Smooth muscle cell (in vitro differentiated cells): ENCODE measurements around the gene HOXD4. TPM values are rescaled to one million over a fixed set of nuclear protein-coding genes. Genes with fewer than 3 reads are reported as not detected.

ENCODE experiments used
- DNase-seq: peaks from one replicate; lab custom pipeline; 2025; ENCODE audit not compliant: unreplicated experiment; lab: John Stamatoyannopoulos, UW
- H2AFZ ChIP-seq: fragments of 200-600 bp; sonication (generic); 2 replicates; pipeline ENCODE4 v1.6.0; 2016; ENCODE audit warnings: antibody characterized with exemption, low read depth, mild to moderate bottlenecking
- H3F3A ChIP-seq: fragments of 200-600 bp; sonication (generic); 2 replicates; pipeline ENCODE4 v1.6.0; 2017; ENCODE audit warnings: antibody characterized with exemption, low read depth
- H3K27ac ChIP-seq: fragments of 200-600 bp; sonication (generic); 2 replicates; pipeline ENCODE4 v1.5.1; 2016; ENCODE audit warnings: low read depth, mild to moderate bottlenecking
- H3K27me3 ChIP-seq: fragments of 200-600 bp; sonication (generic); 2 replicates; pipeline ENCODE4 v1.6.1; 2016; ENCODE audit warnings: low read depth, mild to moderate bottlenecking
- H3K36me3 ChIP-seq: fragments of 200-600 bp; sonication (generic); 2 replicates; pipeline ENCODE4 v1.5.1; 2016; ENCODE audit warnings: low read depth
- H3K4me1 ChIP-seq: fragments of 200-600 bp; sonication (generic); 2 replicates; pipeline ENCODE4 v1.5.1; 2016; ENCODE audit warnings: low read depth
- H3K4me2 ChIP-seq: fragments of 200-600 bp; sonication (generic); 2 replicates; pipeline ENCODE4 v1.6.0; 2016; ENCODE audit warnings: mild to moderate bottlenecking
- H3K4me3 ChIP-seq: fragments of 200-600 bp; sonication (generic); 2 replicates; pipeline ENCODE4 v1.5.1; 2016; ENCODE audit warnings: mild to moderate bottlenecking
- H3K79me2 ChIP-seq: fragments of 200-600 bp; sonication (generic); 2 replicates; pipeline ENCODE4 v1.6.0; 2016; ENCODE audit warnings: low read depth, mild to moderate bottlenecking
- H3K9ac ChIP-seq: fragments of 200-600 bp; sonication (generic); 2 replicates; pipeline ENCODE4 v1.6.0; 2016; ENCODE audit warnings: low read depth
- H3K9me3 ChIP-seq: fragments of 200-600 bp; sonication (generic); replicated peaks from 2 replicates; pipeline ENCODE4 v1.5.1; 2016; ENCODE audit warnings: low read depth
- H4K20me1 ChIP-seq: fragments of 200-600 bp; sonication (generic); 2 replicates; pipeline ENCODE4 v1.6.0; 2016; ENCODE audit warnings: low read depth
- CTCF ChIP-seq: fragments of 200-600 bp; sonication (generic); IDR thresholded peaks from 2 replicates; pipeline ENCODE4 v1.5.1; 2017; ENCODE audit warnings: borderline replicate concordance, mild to moderate bottlenecking, antibody characterized with exemption; ENCODE audit not compliant: insufficient read depth, poor library complexity, severe bottlenecking
- WGBS: methylation state at CpG from one replicate; pipeline ENCODE4 v1.1.7; 2016; ENCODE audit warnings: low lambda C conversion rate; 5-methylcytosine and 5-hydroxymethylcytosine counted together
- polyA plus RNA-seq: library from polyadenylated mRNA; unstranded; fragments of >200 nt; fragmentation: Nextera tagmentation; extraction: Ambion mirVana; gene quantifications from 2 replicates; pipeline ENCODE4 v1.2.1, GENCODE V29; 2016
- total RNA-seq: library from RNA; depleted of rRNA; stranded (reverse); fragments of >200 nt; gene quantifications from 2 replicates; pipeline ENCODE4 v1.2.3, GENCODE V29; 2014

HOXD4 gene
- total and polyA plus RNA-seq, 2 experiments from 2014 or later, result not detected

GRCh38 chr2:176145085-176145969 lies 6.0 kb upstream of the HOXD4 start:
- Histone ChIP-seq H4K20me1 (no peaks in the 10 kb centered on the region), H3K79me2 (no peaks in the 10 kb centered on the region), H3K4me1 (no peaks in the 10 kb centered on the region), H3K4me2 (no peak overlapping the region), H3K4me3 (no peak overlapping the region), H3K27ac (no peak overlapping the region), H3K9ac (no peak overlapping the region), H3K27me3 (peaks cover 96% of the 10 kb centered on the region), H3K36me3 (no peaks in the 10 kb centered on the region), H3K9me3 (no peaks in the 10 kb centered on the region), H2AFZ (no peak overlapping the region), H3F3A (no peaks in the 10 kb centered on the region)
- WGBS, result 43% methylated on average over 4 of the region's 4 CpGs
- no peak for TF ChIP-seq CTCF
- DNase-seq, result no peak

- H3K4me2 ChIP-seq, result no peak overlapping the region
- no peaks in the 10 kb centered on the region for H4K20me1 ChIP-seq
- no peak overlapping the region for H3K9ac ChIP-seq
- no peaks in the 10 kb centered on the region for H3F3A ChIP-seq
- H3K36me3 ChIP-seq, result no peaks in the 10 kb centered on the region
- H3K9me3 ChIP-seq, result no peaks in the 10 kb centered on the region
- no peak overlapping the region for H2AFZ ChIP-seq
- WGBS, result 60% methylated on average over 6 of the region's 6 CpGs
- peaks cover 100% of the 10 kb centered on the region for H3K27me3 ChIP-seq
- H3K79me2 ChIP-seq, result no peaks in the 10 kb centered on the region
- DNase-seq, result no peak
- no peak for TF ChIP-seq CTCF
- H3K27ac ChIP-seq, result no peak overlapping the region
- H3K4me3 ChIP-seq, result no peak overlapping the region
- no peaks in the 10 kb centered on the region for H3K4me1 ChIP-seq
These were observed 5.2 kb upstream of the HOXD4 start for GRCh38 chr2:176146101-176146500.

GRCh38 chr2:176146645-176147044 lies 4.7 kb upstream of the HOXD4 start:
- no peaks in the 10 kb centered on the region for H3K36me3 ChIP-seq
- H2AFZ ChIP-seq, result no peak overlapping the region
- H3K79me2 ChIP-seq, result no peaks in the 10 kb centered on the region
- H3K4me1 ChIP-seq, result no peaks in the 10 kb centered on the region
- no peak overlapping the region for H3K27ac ChIP-seq
- no peak for DNase-seq
- TF ChIP-seq CTCF, result no peak
- no peaks in the 10 kb centered on the region for H4K20me1 ChIP-seq
- peaks cover 100% of the 10 kb centered on the region for H3K27me3 ChIP-seq
- no peak overlapping the region for H3K9ac ChIP-seq
- H3F3A ChIP-seq, result no peaks in the 10 kb centered on the region
- no peaks in the 10 kb centered on the region for H3K9me3 ChIP-seq
- H3K4me2 ChIP-seq, result no peak overlapping the region
- no peak overlapping the region for H3K4me3 ChIP-seq
